Fibroblast of skin of right biceps (primary cell): Measurements from ENCODE around the gene CD300LG.
"Not testable (repeated sequence)": the region's sequence is repeated elsewhere in the genome, so short reads cannot be mapped to it uniquely, and the experiment has no call there.

ENCODE experiments used
- DNase-seq: peaks from one replicate; pipeline ENCODE4 v3.0.0-alpha.2; 2013

The CD300LG gene

GRCh38 chr17:43826206-43826605 lies 20.8 kb upstream of the CD300LG start:
- no peak for DNase-seq

- no peak for DNase-seq
These were observed 19.4 kb upstream of the CD300LG start for GRCh38 chr17:43827596-43827995.

DNA sequence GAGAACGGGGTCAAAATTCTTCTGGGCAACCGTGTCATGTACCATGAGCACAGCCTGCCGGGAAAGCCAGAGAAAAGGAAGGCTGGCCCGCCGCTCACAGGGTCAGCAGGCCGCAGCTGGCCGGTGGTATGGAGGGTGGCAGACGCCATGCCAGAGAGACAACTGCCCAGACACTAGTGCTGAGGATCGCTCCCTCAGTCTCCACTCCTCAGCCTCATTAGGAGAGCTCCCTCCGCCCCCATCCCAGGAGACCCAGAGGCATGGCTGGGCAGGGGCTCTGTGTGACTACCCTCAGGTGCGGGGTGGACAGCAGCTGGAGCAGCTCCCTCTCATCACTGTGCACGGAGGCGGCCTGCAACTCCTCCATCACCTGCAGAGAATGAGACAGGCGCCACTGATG lies 17.2 kb upstream of the CD300LG start:
- no peak for DNase-seq

DNA sequence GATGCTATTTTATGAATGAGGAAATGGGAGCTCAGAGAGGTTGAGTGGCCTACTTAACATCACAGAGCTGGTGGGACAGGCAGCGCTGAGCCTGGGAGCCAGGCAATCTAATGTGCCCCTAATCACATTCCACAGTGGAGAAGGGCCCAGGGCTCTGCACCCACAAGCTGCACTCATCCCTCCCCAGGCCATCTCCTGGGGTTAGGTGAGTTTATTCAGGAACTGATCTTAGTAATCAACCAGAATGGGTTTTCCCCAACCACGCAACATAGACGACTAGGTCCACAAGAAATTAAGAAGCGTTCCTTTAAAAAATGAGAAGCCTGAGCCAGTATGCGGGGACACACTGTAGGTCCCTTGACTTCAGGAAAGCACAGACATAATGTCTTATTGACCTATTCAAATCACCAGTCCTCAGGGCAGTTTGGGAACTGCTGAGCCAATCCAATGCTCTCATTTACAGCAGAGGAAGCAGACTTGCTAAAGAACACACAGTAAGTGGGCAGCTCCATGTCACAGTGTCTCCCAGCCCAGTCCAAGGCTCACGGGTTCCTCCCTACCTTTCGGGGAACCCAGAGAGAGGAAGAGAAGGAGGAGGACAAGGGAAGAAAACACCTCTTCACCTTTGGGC lies 16.4 kb upstream of the CD300LG start:
- no peak for DNase-seq

GRCh38 chr17:43831633-43832032 lies 15.3 kb upstream of the CD300LG start:
- DNase-seq = no peak

- DNase-seq = peak; percentile 76
These were observed 14.6 kb upstream of the CD300LG start for GRCh38 chr17:43832168-43832975.

DNA sequence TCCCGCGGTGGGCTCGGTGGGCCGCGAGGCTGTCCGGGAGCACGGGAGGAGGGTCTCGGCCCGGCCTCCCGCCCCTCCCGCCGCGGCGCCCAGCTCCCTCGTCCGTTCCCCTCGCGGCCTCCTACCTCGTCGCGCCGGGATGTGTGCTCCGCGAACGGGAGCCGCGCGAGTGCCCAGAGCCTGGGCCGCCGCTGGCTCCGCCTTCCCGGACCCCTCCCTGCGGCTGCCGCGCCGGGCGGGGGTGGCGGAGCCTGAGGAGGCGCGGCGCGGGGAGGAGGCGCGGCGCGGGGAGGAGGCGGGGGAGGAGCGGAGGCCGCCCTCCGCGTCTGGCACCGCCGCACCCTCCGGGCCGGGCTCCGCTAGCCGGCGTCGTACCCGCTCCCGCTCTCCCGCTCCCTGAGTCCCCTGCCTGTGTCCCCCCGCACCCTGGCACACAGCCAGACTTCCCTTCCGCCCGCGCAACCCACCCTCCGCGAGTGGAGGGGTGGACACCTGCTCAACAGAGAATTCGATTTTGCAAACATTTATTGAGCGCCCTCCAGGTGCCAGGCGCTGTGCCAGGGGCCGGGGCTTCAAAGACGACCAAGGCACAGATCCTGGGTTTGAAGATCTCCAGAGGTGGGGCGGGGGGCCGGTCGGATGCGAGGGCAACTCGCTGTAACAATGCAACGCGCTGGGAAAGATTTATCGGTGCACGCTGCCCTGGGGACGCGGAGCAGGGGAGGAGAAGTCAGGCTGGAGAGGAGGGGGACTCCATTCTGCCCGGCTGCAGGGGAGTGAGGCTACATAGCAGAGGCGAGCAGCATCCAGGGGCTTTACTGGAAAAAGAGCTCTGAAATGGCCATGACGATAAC lies 13.8 kb upstream of the CD300LG start, which contains the start of gene MPP3:
TSS of gene MPP3 (minus strand) at position 171 of the 854 bp plus-strand sequence. CDS start 1,240 bp downstream, outside the sequence.
- DNase-seq = peak; percentile 73

DNA sequence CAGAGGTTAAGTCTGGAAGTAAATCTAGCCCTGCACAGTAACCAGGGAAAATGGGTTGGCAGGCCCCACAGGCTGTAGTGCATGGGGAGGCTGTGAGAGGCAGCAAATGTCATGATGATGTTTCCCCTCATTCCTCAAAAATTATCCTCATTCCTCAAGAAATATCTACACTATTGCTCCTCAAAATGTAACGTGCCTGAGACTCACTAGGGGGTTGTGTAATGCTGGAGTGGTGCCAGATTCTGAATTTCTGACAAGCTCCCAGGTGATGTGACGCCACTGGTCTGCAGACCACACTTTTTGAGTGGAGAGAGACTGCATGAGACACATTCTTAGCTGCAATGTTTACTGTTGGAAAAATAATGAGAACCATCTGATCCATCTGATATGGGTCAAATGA lies 12.9 kb upstream of the CD300LG start:
- peak; percentile 82 for DNase-seq

DNA sequence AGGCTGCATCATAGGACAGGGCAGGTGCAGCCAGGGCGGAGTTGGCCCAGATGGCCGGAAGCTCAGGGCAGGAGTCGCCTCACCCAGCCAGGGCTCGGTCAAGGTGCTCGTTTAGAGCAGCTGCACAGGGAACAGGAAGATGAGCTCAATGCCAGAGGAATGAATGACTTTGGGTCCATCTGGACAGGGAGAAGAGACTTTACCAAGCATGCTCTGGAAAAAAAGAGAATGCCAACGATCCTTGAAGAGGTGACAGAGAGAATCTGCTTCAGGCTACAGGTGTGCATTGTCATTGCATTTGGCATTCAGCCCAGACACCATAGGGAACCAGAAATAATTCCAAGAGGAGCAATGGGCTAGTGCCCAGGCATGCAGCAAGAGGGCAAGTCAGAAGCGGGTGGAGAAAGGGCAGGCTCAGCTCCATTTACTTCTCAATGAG lies 7.3 kb upstream of the CD300LG start:
- no peak for DNase-seq

DNA sequence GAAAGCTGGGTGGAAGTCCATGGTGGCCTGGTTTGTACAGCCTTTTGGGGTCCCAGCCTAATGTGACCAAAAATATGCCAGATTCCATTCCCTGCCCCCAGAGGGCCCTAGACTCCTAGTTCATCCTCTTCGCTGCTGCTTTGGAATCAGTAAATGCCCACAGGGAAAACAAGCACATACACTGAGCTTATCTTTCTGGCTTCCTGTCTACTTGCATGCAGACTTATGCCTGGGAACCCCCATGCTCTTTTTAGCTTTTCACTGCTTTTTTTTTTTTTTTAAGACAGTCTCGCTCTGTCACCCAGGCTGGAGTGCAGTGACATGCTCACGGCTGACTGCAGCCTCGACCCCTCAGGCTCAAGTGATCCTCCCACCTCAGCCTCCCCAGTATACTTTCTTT lies 6.2 kb upstream of the CD300LG start:
- peak; percentile 22 for DNase-seq

GRCh38 chr17:43841282-43841681 lies 5.7 kb upstream of the CD300LG start:
- no peak for DNase-seq

- DNase-seq = not testable (repeated sequence)
These were observed 4.6 kb upstream of the CD300LG start for GRCh38 chr17:43842091-43842974.

- no peak for DNase-seq
These were observed 4.0 kb upstream of the CD300LG start for GRCh38 chr17:43842975-43843325.

GRCh38 chr17:43844241-43844640 lies 2.7 kb upstream of the CD300LG start:
- DNase-seq = no peak

DNA sequence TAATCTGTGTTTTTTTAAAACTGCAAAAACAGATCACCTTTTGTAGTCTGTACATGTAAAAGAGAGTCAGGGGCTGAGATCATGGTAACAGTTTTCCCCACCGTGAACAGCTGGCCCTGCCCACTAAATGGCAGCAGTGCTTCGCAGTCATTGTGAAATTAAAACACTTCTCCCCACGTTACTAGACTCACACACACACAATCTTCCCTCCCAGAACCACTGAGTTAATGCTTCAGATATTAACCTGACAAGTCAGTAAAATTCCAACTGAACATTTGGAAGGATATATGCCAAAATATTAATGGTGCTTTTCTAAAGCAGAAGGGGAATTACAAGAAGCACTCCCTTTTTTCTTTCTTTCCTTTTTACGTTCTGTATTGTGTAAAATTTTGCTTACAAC lies 1.2 kb upstream of the CD300LG start:
- DNase-seq = no peak

- peak; percentile 64 for DNase-seq
These were observed 709 bp upstream of the CD300LG start for GRCh38 chr17:43846221-43846712.

- no peak for DNase-seq
These were observed 1.6 kb downstream of the CD300LG start for GRCh38 chr17:43848601-43849000.

GRCh38 chr17:43849116-43849515 lies 2.1 kb downstream of the CD300LG start:
- no peak for DNase-seq

DNA sequence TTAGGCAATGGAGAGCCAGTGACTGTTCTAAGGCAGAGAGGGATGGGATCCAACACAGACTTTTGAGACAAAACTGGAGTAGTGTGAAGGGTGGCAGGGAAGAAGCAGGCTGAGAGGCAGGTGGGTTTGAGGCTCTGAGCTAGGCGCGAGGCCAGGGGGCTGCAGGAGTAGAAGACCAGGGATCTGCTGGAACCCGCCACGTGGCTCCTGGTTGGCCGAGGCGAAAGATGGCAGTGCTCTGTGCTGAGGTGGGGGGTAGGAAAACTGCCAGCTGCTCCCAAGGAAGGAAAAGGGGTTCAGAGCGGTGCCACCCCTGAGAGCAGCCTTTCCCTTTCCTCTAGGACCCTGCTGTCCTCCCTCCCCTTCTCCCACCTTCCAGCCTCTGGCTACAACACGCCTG lies 5.6 kb downstream of the CD300LG start:
- no peak for DNase-seq

GRCh38 chr17:43853546-43853945 lies 6.6 kb downstream of the CD300LG start:
- no peak for DNase-seq

GRCh38 chr17:43854498-43854897 lies 7.5 kb downstream of the CD300LG start:
- no peak for DNase-seq

GRCh38 chr17:43855061-43855460 lies 8.1 kb downstream of the CD300LG start:
- no peak for DNase-seq
